BE2C (cell line): Measurements from ENCODE around the gene SYT1.

Experiments
- DNase-seq: peaks from one replicate; pipeline ENCODE4 v3.0.0-alpha.2; 2020
- H3K27me3 ChIP-seq: fragments of 250-450 bp; sonication (Bioruptor Pico); 2 replicates; pipeline ENCODE4 v1.5.1; 2020; ENCODE audit warnings: mild to moderate bottlenecking
- H3K36me3 ChIP-seq: fragments of 250-450 bp; sonication (Bioruptor Pico); 2 replicates; pipeline ENCODE4 v1.5.1; 2020; ENCODE audit warnings: mild to moderate bottlenecking
- H3K4me1 ChIP-seq: fragments of 250-450 bp; sonication (Bioruptor Pico); 2 replicates; pipeline ENCODE4 v1.5.1; 2020
- H3K4me3 ChIP-seq: 2 replicates; pipeline ENCODE4 v1.5.1; 2011; ENCODE audit warnings: low read depth, low read length
- H3K9me3 ChIP-seq: fragments of 250-450 bp; sonication (Bioruptor Pico); 2 replicates; pipeline ENCODE4 v1.5.1; 2020
- CTCF ChIP-seq: IDR thresholded peaks from 2 replicates; pipeline ENCODE4 v1.5.1; 2012; ENCODE audit warnings: mild to moderate bottlenecking, low read depth, low read length

Gene SYT1

GRCh38 chr12:79299447-79300198 lies 435.0 kb downstream of the SYT1 start:
- no peak for TF ChIP-seq CTCF
- Histone ChIP-seq H3K9me3 (no peaks in the 10 kb centered on the region), H3K4me3 (no peak overlapping the region), H3K27me3 (no peaks in the 10 kb centered on the region), H3K36me3 (peaks cover 67% of the 10 kb centered on the region), H3K4me1 (peaks cover 29% of the 10 kb centered on the region)
- no peak for DNase-seq

GRCh38 chr12:79300199-79300568 lies 435.6 kb downstream of the SYT1 start:
- Histone ChIP-seq H3K27me3 (no peaks in the 10 kb centered on the region), H3K4me1 (peaks cover 23% of the 10 kb centered on the region), H3K36me3 (peaks cover 67% of the 10 kb centered on the region), H3K4me3 (no peak overlapping the region), H3K9me3 (no peaks in the 10 kb centered on the region)
- no peak for TF ChIP-seq CTCF
- DNase-seq = no peak

- no peak for DNase-seq
- Histone ChIP-seq H3K4me1 (peaks cover 17% of the 10 kb centered on the region), H3K36me3 (peaks cover 63% of the 10 kb centered on the region), H3K27me3 (no peaks in the 10 kb centered on the region), H3K4me3 (no peak overlapping the region), H3K9me3 (no peaks in the 10 kb centered on the region)
- no peak for TF ChIP-seq CTCF
Measured at GRCh38 chr12:79301181-79301580, 436.6 kb downstream of the SYT1 start.

GRCh38 chr12:79302162-79302814 lies 437.7 kb downstream of the SYT1 start:
- H3K36me3 ChIP-seq = peaks cover 52% of the 10 kb centered on the region
- no peak overlapping the region for H3K4me3 ChIP-seq
- H3K4me1 ChIP-seq = peaks cover 7% of the 10 kb centered on the region
- no peak for TF ChIP-seq CTCF
- no peaks in the 10 kb centered on the region for H3K27me3 ChIP-seq
- no peak for DNase-seq
- no peaks in the 10 kb centered on the region for H3K9me3 ChIP-seq

- TF ChIP-seq CTCF = no peak
- no peak for DNase-seq
- H3K4me1 ChIP-seq = no peaks in the 10 kb centered on the region; the same call in 1 of the 2 replicates
- no peak overlapping the region for H3K4me3 ChIP-seq
- no peaks in the 10 kb centered on the region for H3K9me3 ChIP-seq
- H3K36me3 ChIP-seq = peaks cover 35% of the 10 kb centered on the region
- H3K27me3 ChIP-seq = no peaks in the 10 kb centered on the region
Measured at GRCh38 chr12:79307340-79307739, 442.8 kb downstream of the SYT1 start.

- TF ChIP-seq CTCF = no peak
Measured at GRCh38 chr12:79309039-79309438, 444.5 kb downstream of the SYT1 start.

More at GRCh38 chr12:79309039-79309438, 444.5 kb downstream of the SYT1 start:
- Histone ChIP-seq H3K36me3 (peaks cover 29% of the 10 kb centered on the region), H3K27me3 (no peaks in the 10 kb centered on the region), H3K4me3 (no peak overlapping the region), H3K9me3 (no peaks in the 10 kb centered on the region), H3K4me1 (no peaks in the 10 kb centered on the region; the same call in 1 of the 2 replicates)
- DNase-seq = no peak
